Mesothelial cell of epicardium (in vitro differentiated cells): ENCODE data around the gene JAKMIP2. TPM values are rescaled to one million over a fixed set of nuclear protein-coding genes. Genes with fewer than 3 reads are reported as not detected.
A peak's percentile ranks its signal among the peaks of the same experiment; 100 is the strongest.

Experiments
- DNase-seq, 2 experiments: peaks; one replicate each; pipeline ENCODE4 v3.0.0; 2021; ENCODE audit warnings: low spot score in 2 of 2; ENCODE audit not compliant: unreplicated experiment in 2 of 2
- H3K27ac Mint-ChIP-seq: 2 replicates; pipeline ENCODE4 v1.8.0; 2021; ENCODE audit warnings: mixed read lengths
- H3K27me3 Mint-ChIP-seq: 2 replicates; pipeline ENCODE4 v1.8.0; 2021; ENCODE audit warnings: low read depth, mixed read lengths
- H3K36me3 Mint-ChIP-seq: 2 replicates; pipeline ENCODE4 v1.8.0; 2021; ENCODE audit warnings: mixed read lengths
- H3K4me1 Mint-ChIP-seq: 2 replicates; pipeline ENCODE4 v1.8.0; 2021; ENCODE audit warnings: mixed read lengths
- H3K4me3 Mint-ChIP-seq: 2 replicates; pipeline ENCODE4 v1.8.0; 2021; ENCODE audit warnings: mild to moderate bottlenecking, moderate library complexity, mixed read lengths
- H3K9me3 Mint-ChIP-seq: 2 replicates; pipeline ENCODE4 v1.8.0; 2021; ENCODE audit warnings: mixed read lengths
- CTCF ChIP-seq: fragments of 200-600 bp; sonication (generic); IDR thresholded peaks from one replicate; pipeline ENCODE4 v1.5.0; 2021; ENCODE audit warnings: antibody characterized with exemption; ENCODE audit not compliant: unreplicated experiment
- total RNA-seq: library from RNA; stranded (reverse); gene quantifications from 3 replicates; pipeline ENCODE4 v1.2.1, GENCODE V29; 2021

The JAKMIP2 gene
- total RNA-seq, 1 donor from 2014 or later, result 5.1 TPM

DNA sequence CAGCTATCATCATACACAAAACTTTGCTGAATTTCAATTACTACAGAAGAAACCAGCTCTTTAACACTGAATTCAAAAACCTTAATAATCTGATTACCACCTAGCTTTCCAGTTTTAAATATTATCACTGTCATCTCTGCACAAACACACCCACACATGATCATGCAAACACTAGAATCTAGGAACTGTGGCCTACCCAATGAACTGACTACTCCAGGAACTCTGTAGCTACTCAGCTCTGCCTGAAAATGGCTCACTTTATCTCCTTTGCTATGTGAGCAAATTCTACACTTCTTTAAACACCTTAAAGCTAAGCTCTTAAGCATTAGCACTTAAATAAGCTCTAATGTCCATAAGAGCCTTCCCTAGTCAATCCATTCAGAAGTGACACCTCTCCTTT is 149.4 kb downstream of the JAKMIP2 start:
- H3K4me1 Mint-ChIP-seq, result no peaks in the 10 kb centered on the region
- no peaks in the 10 kb centered on the region for H3K27me3 Mint-ChIP-seq
- peaks cover 4% of the 10 kb centered on the region for H3K36me3 Mint-ChIP-seq
- H3K9me3 Mint-ChIP-seq, result no peaks in the 10 kb centered on the region
- H3K27ac Mint-ChIP-seq, result no peak overlapping the region
- H3K4me3 Mint-ChIP-seq, result no peak overlapping the region
- TF ChIP-seq CTCF, result no peak
- DNase-seq, result no peak

GRCh38 chr5:147631428-147632003 is 151.0 kb downstream of the JAKMIP2 start:
- no peaks in the 10 kb centered on the region for H3K9me3 Mint-ChIP-seq
- no peak for DNase-seq
- no peaks in the 10 kb centered on the region for H3K27me3 Mint-ChIP-seq
- no peak for TF ChIP-seq CTCF
- H3K4me3 Mint-ChIP-seq, result no peak overlapping the region
- no peaks in the 10 kb centered on the region for H3K4me1 Mint-ChIP-seq
- H3K27ac Mint-ChIP-seq, result no peak overlapping the region
- peaks cover 2% of the 10 kb centered on the region for H3K36me3 Mint-ChIP-seq

DNA sequence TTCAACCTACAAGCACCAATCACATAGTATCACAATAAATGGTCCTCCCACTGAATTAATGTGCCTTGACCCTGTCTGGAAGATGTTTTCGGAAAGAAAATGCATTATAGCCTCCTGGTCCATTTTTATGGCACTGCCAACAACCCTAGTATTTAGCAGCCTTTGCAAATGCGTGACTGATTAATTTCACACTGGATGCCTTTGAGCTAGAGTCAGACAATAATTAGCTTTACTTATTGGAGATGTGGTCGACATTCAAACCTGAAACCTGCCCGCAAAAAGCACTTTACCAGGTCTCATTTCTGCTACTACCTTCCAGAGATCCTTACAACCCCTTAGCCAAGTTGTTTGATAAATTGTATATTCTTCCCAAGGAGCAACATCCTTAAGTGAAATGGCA is 153.3 kb downstream of the JAKMIP2 start:
- Mint-ChIP-seq H3K36me3 (peaks cover 1% of the 10 kb centered on the region), H3K9me3 (no peaks in the 10 kb centered on the region), H3K4me1 (no peaks in the 10 kb centered on the region), H3K27me3 (no peaks in the 10 kb centered on the region), H3K4me3 (no peak overlapping the region), H3K27ac (no peak overlapping the region)
- no peak for DNase-seq
- TF ChIP-seq CTCF, result no peak

DNA sequence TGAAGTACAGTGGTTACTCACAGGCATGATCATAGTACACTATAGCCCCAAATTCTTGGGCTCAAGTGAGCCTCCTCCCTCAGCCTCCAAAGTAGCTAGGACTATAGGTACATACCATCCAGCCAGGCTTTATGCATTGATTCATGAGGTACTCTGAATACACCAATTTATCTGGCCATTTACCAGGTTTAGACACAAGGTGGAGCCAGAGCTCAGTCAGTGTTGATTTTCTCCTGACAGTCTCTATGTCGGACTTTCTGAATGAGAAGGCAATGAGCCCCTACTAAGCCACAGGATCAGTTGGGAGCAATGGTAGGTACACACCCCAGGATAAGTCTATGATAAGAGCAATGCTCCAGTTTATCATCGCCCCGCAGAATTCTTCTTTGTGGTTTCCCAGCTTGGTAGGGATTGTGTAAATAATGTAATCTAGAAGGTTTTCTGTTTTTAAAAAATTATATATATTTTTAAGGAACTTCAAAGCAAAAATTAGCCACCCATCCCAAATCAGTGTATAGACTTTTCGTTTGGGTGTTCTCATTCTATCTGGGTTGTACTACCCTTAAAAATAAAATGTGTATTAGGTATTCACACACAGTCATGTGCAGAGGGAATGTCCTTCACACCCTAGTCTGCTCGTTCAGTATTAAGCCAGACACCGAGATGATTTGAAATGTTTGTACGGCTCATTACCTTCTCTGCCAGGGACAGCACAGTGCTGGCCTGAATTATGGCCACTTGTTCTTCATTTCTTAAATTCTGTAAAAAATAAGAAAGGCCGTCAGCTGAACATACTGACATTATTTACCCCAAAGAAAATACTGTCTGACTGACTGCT is 154.3 kb downstream of the JAKMIP2 start:
- DNase-seq, result peak in 1 of 2 experiments; percentile 71
- Mint-ChIP-seq H3K27me3 (no peaks in the 10 kb centered on the region), H3K27ac (no peak overlapping the region), H3K4me3 (no peak overlapping the region), H3K36me3 (peaks cover 1% of the 10 kb centered on the region), H3K4me1 (no peaks in the 10 kb centered on the region), H3K9me3 (no peaks in the 10 kb centered on the region)
- TF ChIP-seq CTCF, result peak; percentile 72

DNA sequence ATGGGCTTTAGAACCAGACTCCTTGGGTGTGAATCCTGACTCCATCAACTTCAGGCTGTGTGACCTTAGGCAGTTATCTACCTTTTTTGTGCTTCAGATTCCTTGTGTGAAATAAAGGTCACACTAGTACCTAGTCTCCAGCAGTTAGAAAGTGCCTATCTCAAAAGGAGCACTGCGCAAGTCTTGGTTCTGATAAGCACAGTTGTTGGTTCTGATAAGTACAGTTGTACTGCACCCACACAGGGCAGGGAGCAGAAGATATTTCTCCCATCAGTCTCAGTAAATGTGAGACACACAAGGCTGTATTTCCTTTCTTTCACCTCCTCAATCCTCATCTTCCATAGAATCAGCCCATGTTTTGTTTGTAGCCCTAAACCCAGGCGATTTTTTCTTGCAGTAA is 156.1 kb downstream of the JAKMIP2 start:
- no peak for TF ChIP-seq CTCF
- Mint-ChIP-seq H3K27me3 (no peaks in the 10 kb centered on the region), H3K4me1 (no peaks in the 10 kb centered on the region), H3K27ac (no peak overlapping the region), H3K9me3 (peaks cover 6% of the 10 kb centered on the region), H3K36me3 (peaks cover 4% of the 10 kb centered on the region), H3K4me3 (no peak overlapping the region)
- no peak for DNase-seq
